Islet precursor cell (in vitro differentiated cells): ENCODE data around the gene TSHR.
"Not testable (repeated sequence)": the region's sequence is repeated elsewhere in the genome, so short reads cannot be mapped to it uniquely, and the experiment has no call there.

ENCODE experiments used
- DNase-seq: peaks from one replicate; pipeline ENCODE4 v3.0.0-alpha.2; 2018

The TSHR gene

DNA sequence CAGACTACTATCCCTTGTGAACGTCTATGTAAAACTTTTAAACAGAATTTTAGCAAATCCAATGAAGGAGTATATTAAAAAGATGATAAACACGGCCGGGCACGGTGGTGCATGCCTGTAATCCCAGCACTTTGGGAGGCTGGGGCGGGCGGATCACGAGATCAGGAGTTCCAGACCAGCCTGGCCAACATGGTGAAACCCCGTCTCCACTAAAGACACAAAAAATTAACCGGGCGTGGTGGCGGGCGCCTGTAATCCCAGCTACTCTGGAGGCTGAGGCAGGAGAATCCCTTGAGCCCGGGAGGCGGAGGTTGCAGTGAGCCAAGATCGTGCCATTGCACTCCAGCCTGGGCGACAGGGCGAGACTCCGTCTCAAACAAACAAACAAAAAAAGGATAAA lies 2.2 kb upstream of the TSHR start:
- not testable (repeated sequence) for DNase-seq

GRCh38 chr14:80954687-80955299 lies 628 bp upstream of the TSHR start:
- peak; percentile 90 for DNase-seq

DNA sequence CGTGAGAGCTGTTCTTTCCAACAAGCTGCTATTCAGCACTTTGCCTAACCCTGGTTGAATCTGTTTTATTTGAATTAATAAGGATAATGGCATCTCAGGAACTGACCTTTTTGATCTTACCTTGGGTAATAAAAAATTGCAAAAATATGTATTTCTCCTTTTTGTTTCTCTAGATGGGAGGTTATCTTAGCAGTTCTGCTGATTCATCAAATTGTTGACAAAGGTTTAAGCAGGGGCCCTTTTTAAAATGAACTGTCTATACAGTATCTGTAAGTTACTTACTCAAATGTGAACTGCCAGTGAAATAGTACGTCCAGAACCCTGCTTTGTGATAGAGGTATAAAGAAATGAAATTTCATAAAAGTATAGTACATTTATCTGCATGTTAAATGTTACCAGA lies 681 bp downstream of the TSHR start:
- DNase-seq: no peak

DNA sequence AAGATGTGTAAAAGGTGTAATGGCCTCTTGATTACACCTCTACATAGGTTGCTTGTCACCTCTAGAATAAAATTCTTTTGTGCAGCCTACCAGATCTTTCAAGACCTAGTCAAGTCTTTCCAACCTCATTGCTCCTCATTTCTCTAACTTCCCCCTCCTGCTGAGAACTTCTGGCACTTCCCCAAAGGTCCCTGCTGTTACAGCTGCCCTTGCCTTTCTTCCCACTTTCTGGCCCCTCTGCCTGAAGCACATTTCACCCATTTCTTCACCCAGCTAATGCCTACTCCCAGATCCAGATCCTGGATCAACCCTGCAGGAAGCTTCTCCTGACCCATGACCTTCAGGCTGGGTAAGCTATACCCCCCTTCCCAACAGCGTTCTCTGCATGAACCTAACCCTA lies 1.5 kb downstream of the TSHR start:
- DNase-seq: no peak

GRCh38 chr14:80957613-80958012 lies 2.2 kb downstream of the TSHR start:
- no peak for DNase-seq

DNA sequence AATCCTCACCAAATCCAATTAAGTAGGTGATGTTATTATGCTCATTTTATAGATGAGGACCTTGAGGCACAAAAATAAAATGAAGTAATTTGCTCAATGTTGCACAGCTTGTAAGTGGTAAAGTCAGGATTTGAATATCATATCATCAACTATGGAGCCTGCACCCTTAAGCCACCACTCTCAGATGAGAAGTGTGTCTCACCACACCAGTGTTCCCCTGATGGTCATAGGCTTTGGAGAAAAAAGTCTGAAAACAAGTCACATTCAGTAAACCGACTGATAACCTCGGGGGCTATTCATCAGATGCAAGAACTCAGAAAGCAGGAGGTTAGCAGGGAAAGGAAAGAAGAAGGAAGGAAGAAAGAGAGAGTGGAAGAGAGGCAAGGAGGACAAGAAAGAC lies 2.8 kb downstream of the TSHR start:
- DNase-seq: no peak

- DNase-seq: no peak
Measured at GRCh38 chr14:80958939-80959338, 3.5 kb downstream of the TSHR start.

GRCh38 chr14:80959496-80959895 lies 4.1 kb downstream of the TSHR start:
- no peak for DNase-seq

- no peak for DNase-seq
Measured at GRCh38 chr14:80965037-80965436, 9.6 kb downstream of the TSHR start.

- no peak for DNase-seq
Measured at GRCh38 chr14:80973931-80974641, 18.7 kb downstream of the TSHR start.

DNA sequence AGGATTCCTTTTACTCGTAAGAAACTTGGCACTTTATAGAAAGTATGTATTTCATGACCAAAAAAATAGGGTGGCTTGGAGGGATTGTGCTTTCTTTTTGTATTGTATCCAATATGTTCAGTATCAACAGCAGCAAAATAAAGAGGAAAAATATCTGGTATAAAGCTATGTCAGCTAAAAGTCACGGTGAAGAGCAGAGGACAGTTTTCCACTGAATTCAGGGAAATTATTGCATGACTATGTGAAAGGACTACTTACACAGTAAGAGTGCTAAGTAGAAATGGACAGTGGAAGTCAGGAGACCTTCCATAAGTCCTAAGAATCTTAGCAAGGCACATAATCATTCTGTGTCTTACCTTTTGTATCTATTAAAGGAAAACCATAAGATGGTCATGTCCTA lies 19.3 kb downstream of the TSHR start:
- no peak for DNase-seq

DNA sequence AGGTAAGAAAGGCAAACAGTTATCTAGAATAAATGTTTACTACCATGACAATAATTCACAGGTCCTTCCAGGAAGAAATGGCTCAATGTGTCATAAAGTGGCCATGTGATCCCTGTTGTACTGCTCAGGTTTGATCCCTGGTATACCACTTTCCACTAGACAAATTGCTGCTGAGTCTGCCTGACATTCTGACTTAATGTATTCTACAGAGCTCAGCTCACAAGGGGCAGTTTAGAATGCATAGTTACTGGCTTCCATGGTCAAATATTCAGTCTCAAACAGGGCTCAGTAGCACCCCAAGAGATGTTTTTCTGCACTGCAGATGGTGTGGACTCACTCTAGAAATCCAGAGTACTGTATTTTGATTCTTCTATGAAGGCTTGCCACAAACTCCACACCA lies 21.8 kb downstream of the TSHR start:
- no peak for DNase-seq

DNA sequence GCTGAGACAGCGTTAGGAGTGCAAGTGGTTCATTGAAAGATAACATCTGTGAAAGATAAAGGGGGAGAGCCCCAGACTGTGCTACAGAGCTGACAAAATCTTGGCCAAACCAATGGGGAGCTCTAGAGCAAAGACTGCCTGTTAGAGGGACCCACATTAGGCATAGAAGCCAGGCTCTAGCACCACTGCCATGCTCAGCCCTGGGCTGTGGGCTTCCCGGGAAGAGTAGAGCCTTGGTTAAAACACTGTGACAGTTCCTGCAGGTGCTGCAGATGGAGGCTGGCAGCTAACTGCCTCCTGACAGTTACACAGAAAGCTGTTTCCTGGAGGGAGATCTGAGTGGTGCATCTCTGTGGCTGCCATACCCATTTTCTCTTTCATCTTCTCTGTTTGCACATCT lies 23.0 kb downstream of the TSHR start:
- no peak for DNase-seq

- DNase-seq: no peak
Measured at GRCh38 chr14:80979951-80980350, 24.5 kb downstream of the TSHR start.

GRCh38 chr14:80981156-80981555 lies 25.7 kb downstream of the TSHR start:
- no peak for DNase-seq

DNA sequence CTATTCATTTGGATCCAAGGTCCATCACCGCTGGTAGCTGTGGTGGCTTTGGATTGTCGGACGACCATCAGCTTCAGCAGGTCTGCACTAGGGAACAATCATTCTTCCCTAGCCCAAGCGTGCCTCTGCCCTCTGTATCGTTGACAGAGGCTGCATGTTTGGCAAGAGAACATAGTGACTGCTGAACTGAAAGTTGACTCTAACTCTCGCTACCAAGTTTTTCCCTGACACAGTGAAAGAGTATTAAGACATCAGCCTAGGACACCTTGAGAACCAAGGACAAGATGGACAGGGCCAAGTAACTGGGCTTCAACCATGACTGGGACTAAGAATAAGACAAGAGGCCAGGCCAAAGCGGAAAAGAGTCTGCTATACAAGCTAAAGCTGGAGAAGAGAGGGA lies 26.3 kb downstream of the TSHR start:
- DNase-seq: no peak

DNA sequence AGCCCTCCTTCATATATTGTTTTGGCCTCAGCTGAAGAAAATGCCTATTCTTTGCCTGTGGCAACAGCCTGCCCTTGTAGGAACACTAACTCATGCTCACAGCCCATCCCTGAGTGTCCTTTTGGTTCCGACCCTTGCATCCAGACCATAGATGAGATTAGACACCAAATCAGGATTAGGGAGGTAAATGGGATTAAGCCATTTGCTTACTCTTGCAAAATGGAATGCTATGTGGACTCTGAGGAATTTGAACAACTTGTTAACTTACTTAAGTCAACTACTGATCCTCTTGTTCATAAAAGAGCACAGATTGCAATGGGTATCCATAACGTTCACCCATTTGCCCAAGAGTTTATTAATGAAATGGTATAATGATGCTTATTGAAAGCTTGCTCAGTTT lies 27.3 kb downstream of the TSHR start:
- no peak for DNase-seq

- DNase-seq: peak; percentile 84
Measured at GRCh38 chr14:80987235-80988032, 32.0 kb downstream of the TSHR start.

DNA sequence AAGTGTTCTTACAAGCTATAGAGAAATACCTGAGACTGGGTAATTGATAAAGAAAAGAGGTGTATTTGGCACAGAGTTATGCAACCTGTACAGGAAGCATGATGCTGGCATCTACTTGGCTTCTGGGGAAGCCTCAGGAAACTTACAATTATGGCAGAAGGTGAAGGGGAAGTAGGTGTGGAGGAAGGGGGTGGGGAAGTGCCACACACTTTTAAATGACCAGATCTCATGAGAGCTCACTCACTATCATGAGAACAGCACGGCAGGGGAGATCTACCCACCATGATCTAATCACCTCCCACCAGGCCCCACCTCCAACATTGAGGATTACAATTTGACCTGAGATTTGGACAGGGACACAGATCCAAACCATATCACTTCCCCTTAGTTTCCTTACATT lies 32.8 kb downstream of the TSHR start:
- DNase-seq: no peak

GRCh38 chr14:80988735-80989429 lies 33.5 kb downstream of the TSHR start:
- no peak for DNase-seq

DNA sequence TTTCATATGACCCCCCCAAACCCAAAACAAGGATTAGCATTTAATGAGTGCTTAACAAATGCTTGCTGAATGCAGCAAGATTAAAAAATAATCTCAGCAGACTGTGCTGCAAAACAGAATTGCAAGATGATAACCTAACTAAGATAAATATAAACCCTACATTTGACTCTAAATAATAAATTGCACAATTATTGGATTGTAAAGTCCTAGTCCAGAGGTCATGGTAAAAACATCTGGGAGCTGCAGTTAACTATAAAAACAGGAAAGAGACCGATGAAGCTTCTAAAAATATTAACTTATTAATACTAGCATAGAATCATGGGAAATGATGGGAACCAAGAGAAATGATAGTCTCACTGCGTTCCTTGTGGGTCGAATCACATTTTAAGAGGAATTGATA lies 37.2 kb downstream of the TSHR start:
- DNase-seq: no peak

- peak; percentile 57 for DNase-seq
Measured at GRCh38 chr14:80996049-80996901, 40.9 kb downstream of the TSHR start.

- DNase-seq: no peak
Measured at GRCh38 chr14:81001447-81001846, 46.0 kb downstream of the TSHR start.
